ENCODE results near the gene SHISAL1.

GRCh38 chr22:44270556-44270880 is 42.2 kb downstream of the SHISAL1 start:
- TF ChIP-seq CTCF (IDR thresholded peaks at IDR 0.05) (no peak), POLR2A (IDR thresholded peaks at IDR 0.05) (no peak)
